SJCRH30 (cell line): ENCODE results near the gene SHMT2. TPM values are rescaled to one million over a fixed set of nuclear protein-coding genes. Genes with fewer than 3 reads are reported as not detected.

ENCODE experiments used
- total RNA-seq: library from RNA; depleted of rRNA; stranded (reverse); fragments of >200 nt; shearing (Covaris generic); gene quantifications from 2 replicates; pipeline ENCODE4 v1.2.3, GENCODE V29; 2014; rRNA removed

SHMT2 gene
- total RNA-seq, 1 experiment from 2014 or later = 1,712 TPM

Other genes starting within 250 kb of the SHMT2 start
- gene ZBTB39, start 223.2 kb upstream of the SHMT2 start, total RNA-seq = 91.0 and 101 TPM in 2 replicates
- not detected in 2 replicates for gene TAC3, start 213.2 kb upstream of the SHMT2 start, total RNA-seq
- gene MYO1A, start 179.6 kb upstream of the SHMT2 start, total RNA-seq = 0.02 TPM in 1 of 2 replicates, not detected in the other
- 63.7 and 70.2 TPM in 2 replicates for gene NEMP1, start 150.9 kb upstream of the SHMT2 start, total RNA-seq
- 87.8 and 89.9 TPM in 2 replicates for gene NAB2, start 140.6 kb upstream of the SHMT2 start, total RNA-seq
- 15.1 and 15.8 TPM in 2 replicates for gene STAT6, start 118.3 kb upstream of the SHMT2 start, total RNA-seq
- gene LRP1, start 101.2 kb upstream of the SHMT2 start, total RNA-seq = 53.7 and 58.6 TPM in 2 replicates
- 1.1 and 1.3 TPM in 2 replicates for gene LRP1-AS, start 82.1 kb upstream of the SHMT2 start, total RNA-seq
- gene NXPH4, start 12.9 kb upstream of the SHMT2 start, total RNA-seq = 91.1 and 92.7 TPM in 2 replicates
- 1,199 and 1,339 TPM in 2 replicates for gene STAC3, start 21.5 kb downstream of the SHMT2 start, total RNA-seq
- 17.0 and 18.6 TPM in 2 replicates for gene R3HDM2, start 201.3 kb downstream of the SHMT2 start, total RNA-seq
- gene INHBC, start 205.1 kb downstream of the SHMT2 start, total RNA-seq = 0.28 and 0.41 TPM in 2 replicates
- gene INHBE, start 225.6 kb downstream of the SHMT2 start, total RNA-seq = 17.0 and 32.9 TPM in 2 replicates
- gene GLI1, start 230.1 kb downstream of the SHMT2 start, total RNA-seq = 171 and 174 TPM in 2 replicates